NCI-H2171 treated with DMSO at 0.1 percent for 48 hours (cell line): Measurements from ENCODE around the gene EIF5AL1.

Experiments used
- DNase-seq: peaks from one replicate; lab custom pipeline; 2025; lab: John Stamatoyannopoulos, UW

EIF5AL1 gene

GRCh38 chr10:79559726-79560125, 47.4 kb downstream of the EIF5AL1 start:
- no peak for DNase-seq

GRCh38 chr10:79560160-79560709, 47.9 kb downstream of the EIF5AL1 start, which contains the start of gene SFTPA2:
TSS of gene SFTPA2 (minus strand) at chr10:79560407. CDS start at chr10:79559483, 924 bp downstream.
- DNase-seq, result no peak

- no peak for DNase-seq
Observed at GRCh38 chr10:79561257-79561656, 48.9 kb downstream of the EIF5AL1 start.

DNA sequence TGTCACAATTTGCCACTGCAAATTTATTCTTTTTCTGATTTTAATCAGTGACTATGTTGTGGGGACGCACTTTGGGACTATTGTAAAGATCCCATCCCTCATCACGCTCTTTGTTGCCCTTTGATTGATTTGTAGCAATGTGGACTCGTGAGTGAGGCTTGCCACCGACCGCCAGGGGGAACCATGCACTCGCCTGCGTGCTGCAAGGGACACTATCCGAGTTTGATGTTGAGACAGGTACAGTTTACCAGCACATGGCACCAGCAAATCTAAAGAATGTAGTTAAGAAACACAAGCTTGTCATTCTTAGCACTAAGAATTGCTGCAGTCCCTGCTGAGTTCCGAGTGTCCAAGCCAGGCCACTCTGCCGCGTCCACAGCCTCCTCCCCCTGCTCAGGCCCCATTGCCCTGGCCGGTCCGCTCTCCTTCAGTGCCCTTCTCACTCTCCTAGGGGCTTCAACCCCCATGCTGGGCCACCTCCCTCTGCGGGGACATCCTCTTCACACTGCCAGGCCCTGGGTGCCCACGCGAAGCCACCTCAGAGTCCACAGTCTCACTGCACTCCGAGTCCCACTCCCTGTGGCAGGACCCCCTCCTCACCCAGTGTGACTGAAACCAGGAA, 49.9 kb downstream of the EIF5AL1 start:
- DNase-seq, result peak; percentile 21

- no peak for DNase-seq
Observed at GRCh38 chr10:79563426-79563825, 51.1 kb downstream of the EIF5AL1 start.
